KMS-11 (cell line): ENCODE measurements around the gene AXIN1.
"Not testable (repeated sequence)": the region's sequence is repeated elsewhere in the genome, so short reads cannot be mapped to it uniquely, and the experiment has no call there.

Experiments
- H2AFZ ChIP-seq: fragments of 200-600 bp; sonication (generic); 2 replicates; pipeline ENCODE4 v1.6.1; 2016; ENCODE audit warnings: antibody characterized with exemption, mixed run types, low read depth
- H3K27ac ChIP-seq: fragments of 200-600 bp; sonication (generic); 2 replicates; pipeline ENCODE4 v1.6.1; 2016; ENCODE audit warnings: mild to moderate bottlenecking, mixed run types
- H3K27me3 ChIP-seq: fragments of 200-600 bp; sonication (generic); 2 replicates; pipeline ENCODE4 v1.6.1; 2017; ENCODE audit warnings: mild to moderate bottlenecking, low read depth, mixed run types, moderate library complexity; ENCODE audit not compliant: insufficient read depth
- H3K36me3 ChIP-seq: fragments of 200-600 bp; sonication (generic); 2 replicates; pipeline ENCODE4 v1.6.1; 2017; ENCODE audit warnings: mild to moderate bottlenecking, mixed run types; ENCODE audit not compliant: insufficient read depth
- H3K4me1 ChIP-seq: fragments of 200-600 bp; sonication (generic); 2 replicates; pipeline ENCODE4 v1.6.1; 2016; ENCODE audit warnings: mild to moderate bottlenecking, low read depth, mixed run types; ENCODE audit not compliant: poor library complexity, severe bottlenecking
- H3K4me2 ChIP-seq: fragments of 200-600 bp; sonication (generic); 2 replicates; pipeline ENCODE4 v1.7.0; 2016; ENCODE audit warnings: mild to moderate bottlenecking, mixed run types
- H3K4me3 ChIP-seq: fragments of 200-600 bp; sonication (generic); IDR thresholded peaks from 2 replicates; pipeline ENCODE4 v1.6.1; 2017; ENCODE audit warnings: low read depth, low read length, mixed read lengths; ENCODE audit not compliant: insufficient read depth
- H3K79me2 ChIP-seq: fragments of 200-600 bp; sonication (generic); 2 replicates; pipeline ENCODE4 v1.6.1; 2016; ENCODE audit warnings: low read depth, mixed run types; ENCODE audit not compliant: insufficient read depth
- H3K9ac ChIP-seq: fragments of 200-600 bp; sonication (generic); 2 replicates; pipeline ENCODE4 v1.6.1; 2016; ENCODE audit warnings: mild to moderate bottlenecking, mixed run types
- H4K20me1 ChIP-seq: fragments of 200-600 bp; sonication (generic); 2 replicates; pipeline ENCODE4 v1.6.1; 2016; ENCODE audit warnings: mild to moderate bottlenecking, mixed run types; ENCODE audit not compliant: insufficient read depth
- CTCF ChIP-seq: fragments of 200-600 bp; sonication (generic); conservative IDR thresholded peaks from 2 replicates; pipeline ENCODE4 v1.6.1; 2017; ENCODE audit warnings: low read depth, mild to moderate bottlenecking, antibody characterized with exemption, low read length, moderate library complexity, mixed read lengths

Gene AXIN1

GRCh38 chr16:380762-381011, 28.2 kb upstream of the AXIN1 start:
- no peaks in the 10 kb centered on the region for H3K27me3 ChIP-seq
- TF ChIP-seq CTCF: no peak
- H3K27ac ChIP-seq: no peak overlapping the region
- no peak overlapping the region; the same call in 1 of the 2 replicates for H3K9ac ChIP-seq
- H3K4me1 ChIP-seq: peaks cover 17% of the 10 kb centered on the region
- H3K4me3 ChIP-seq: no peak overlapping the region
- no peaks in the 10 kb centered on the region for H3K36me3 ChIP-seq
- H3K79me2 ChIP-seq: no peaks in the 10 kb centered on the region; the same call in 1 of the 2 replicates
- peak overlapping the region; percentile 83 for H3K4me2 ChIP-seq
- no peak overlapping the region for H2AFZ ChIP-seq
- H4K20me1 ChIP-seq: no peaks in the 10 kb centered on the region

GRCh38 chr16:379961-380761, 27.6 kb upstream of the AXIN1 start:
- Histone ChIP-seq H3K9ac (no peak overlapping the region), H3K4me1 (peaks cover 15% of the 10 kb centered on the region)

GRCh38 chr16:379183-379960, 26.8 kb upstream of the AXIN1 start:
- H3K27ac ChIP-seq: no peak overlapping the region
- H3K36me3 ChIP-seq: no peaks in the 10 kb centered on the region
- H3K79me2 ChIP-seq: no peaks in the 10 kb centered on the region; the same call in 1 of the 2 replicates
- H3K4me1 ChIP-seq: peaks cover 15% of the 10 kb centered on the region
- no peak overlapping the region for H3K9ac ChIP-seq
- H3K27me3 ChIP-seq: no peaks in the 10 kb centered on the region
- H3K4me2 ChIP-seq: no peak overlapping the region
- H2AFZ ChIP-seq: no peak overlapping the region
- TF ChIP-seq CTCF: no peak
- no peak overlapping the region for H3K4me3 ChIP-seq
- H4K20me1 ChIP-seq: no peaks in the 10 kb centered on the region

More at GRCh38 chr16:379961-380761, 27.6 kb upstream of the AXIN1 start:
- Histone ChIP-seq H2AFZ (no peak overlapping the region), H3K79me2 (no peaks in the 10 kb centered on the region; the same call in 1 of the 2 replicates), H3K27me3 (no peaks in the 10 kb centered on the region), H3K27ac (no peak overlapping the region), H3K4me3 (no peak overlapping the region), H4K20me1 (no peaks in the 10 kb centered on the region), H3K4me2 (peak overlapping the region; percentile 83; the same call in 1 of the 2 replicates), H3K36me3 (no peaks in the 10 kb centered on the region)
- TF ChIP-seq CTCF: no peak

- Histone ChIP-seq H4K20me1 (no peaks in the 10 kb centered on the region), H3K4me2 (no peak overlapping the region), H3K4me3 (no peak overlapping the region), H3K9ac (no peak overlapping the region), H3K27me3 (no peaks in the 10 kb centered on the region), H2AFZ (no peak overlapping the region), H3K36me3 (no peaks in the 10 kb centered on the region), H3K79me2 (no peaks in the 10 kb centered on the region; the same call in 1 of the 2 replicates), H3K4me1 (peaks cover 15% of the 10 kb centered on the region), H3K27ac (no peak overlapping the region)
- TF ChIP-seq CTCF: no peak
Measured at GRCh38 chr16:378821-379182, 26.3 kb upstream of the AXIN1 start.

- H2AFZ ChIP-seq, H3K9ac ChIP-seq, H3K27ac ChIP-seq, H3K4me2 ChIP-seq, H3K27me3 ChIP-seq, H3K79me2 ChIP-seq, H4K20me1 ChIP-seq, H3K4me3 ChIP-seq, H3K36me3 ChIP-seq: not testable (repeated sequence)
- peaks cover 15% of the 10 kb centered on the region for H3K4me1 ChIP-seq
Measured at GRCh38 chr16:378113-378820, 25.7 kb upstream of the AXIN1 start.
